Fibroblast of skin of back (primary cell): ENCODE measurements around the gene PLD6.

Source experiments
- DNase-seq: peaks from one replicate; pipeline ENCODE4 v3.0.0-alpha.2; 2013

PLD6 gene

GRCh38 chr17:17152385-17152784 is 53.7 kb downstream of the PLD6 start:
- DNase-seq = peak; percentile 65

GRCh38 chr17:17151962-17152361 is 54.2 kb downstream of the PLD6 start:
- peak; percentile 95 for DNase-seq

GRCh38 chr17:17151541-17151940 is 54.6 kb downstream of the PLD6 start:
- DNase-seq = peak; percentile 91

GRCh38 chr17:17151055-17151454 is 55.1 kb downstream of the PLD6 start:
- DNase-seq = peak; percentile 90
